ENCODE data around the gene ENPP6. TPM values are rescaled to one million over a fixed set of nuclear protein-coding genes. Genes with fewer than 3 reads are reported as not detected.

Gene ENPP6
- total RNA-seq, 2 experiments from 2014 or later, result not detected

DNA sequence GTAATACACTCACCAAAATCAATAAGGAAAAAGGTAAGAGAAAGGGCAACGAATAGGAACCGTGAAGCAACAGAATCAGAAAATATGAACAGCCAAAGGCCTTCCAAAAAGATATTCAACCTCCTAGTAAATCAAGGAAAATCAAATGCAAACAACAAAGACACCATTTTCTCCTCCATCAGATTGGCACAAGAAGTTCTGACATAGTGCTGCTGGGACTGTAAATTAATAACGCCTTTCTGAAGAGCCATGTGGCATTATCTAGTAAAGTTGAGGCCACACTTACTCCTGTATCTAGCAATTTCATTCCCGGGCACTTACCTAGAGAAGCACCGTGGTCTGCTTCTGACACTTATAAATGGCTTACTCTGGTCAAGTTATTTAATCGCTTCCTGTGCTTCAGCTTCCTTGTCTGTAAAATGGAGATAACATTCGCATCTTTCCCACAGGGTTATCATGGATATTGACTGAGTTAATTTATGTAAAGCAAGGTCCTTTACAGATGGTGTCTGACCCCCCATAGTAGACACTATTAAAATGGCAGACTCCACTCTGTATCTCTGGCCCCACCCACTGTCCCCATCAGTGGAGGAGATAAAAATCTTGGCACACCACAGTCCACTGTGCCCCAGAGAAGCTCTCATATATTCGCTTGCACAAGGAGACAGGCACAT is 20.5 kb upstream of the ENPP6 start:
- Mint-ChIP-seq H3K27ac (no peak overlapping the region), H3K9me3 (no peaks in the 10 kb centered on the region), H3K27me3 (no peaks in the 10 kb centered on the region), H3K4me3 (no peak overlapping the region), H3K4me1 (ENCODE audit: low read depth) (peaks cover 10% of the 10 kb centered on the region), H3K36me3 (ENCODE audit: low read depth) (no peaks in the 10 kb centered on the region)
- CTCF ChIA-PET, result interaction anchor here (1.2 kb wide), 1 partner anchor 26 kb away, joined by 6 read pairs; no protein-coding TSS in a partner anchor
- Histone ChIP-seq H3K27me3 (ENCODE audit: control insufficient read depth in 1 of 2, insufficient read depth in 2 of 2, low read length in 2 of 2) (no peaks in the 10 kb centered on the region), H3K36me3 (ENCODE audit: insufficient read depth, low read length) (no peaks in the 10 kb centered on the region), H3K4me3 (ENCODE audit: low read length) (no peak overlapping the region), H3K9me3 (ENCODE audit: control insufficient read depth in 1 of 2, insufficient read depth in 1 of 2, low read length in 2 of 2) (no peaks in the 10 kb centered on the region), H3K4me1 (ENCODE audit: insufficient read depth, low read length) (no peaks in the 10 kb centered on the region), H3K27ac (ENCODE audit: low read depth in 1 of 2, low read length in 2 of 2) (no peak overlapping the region)
- TF ChIP-seq, protein P1, sequence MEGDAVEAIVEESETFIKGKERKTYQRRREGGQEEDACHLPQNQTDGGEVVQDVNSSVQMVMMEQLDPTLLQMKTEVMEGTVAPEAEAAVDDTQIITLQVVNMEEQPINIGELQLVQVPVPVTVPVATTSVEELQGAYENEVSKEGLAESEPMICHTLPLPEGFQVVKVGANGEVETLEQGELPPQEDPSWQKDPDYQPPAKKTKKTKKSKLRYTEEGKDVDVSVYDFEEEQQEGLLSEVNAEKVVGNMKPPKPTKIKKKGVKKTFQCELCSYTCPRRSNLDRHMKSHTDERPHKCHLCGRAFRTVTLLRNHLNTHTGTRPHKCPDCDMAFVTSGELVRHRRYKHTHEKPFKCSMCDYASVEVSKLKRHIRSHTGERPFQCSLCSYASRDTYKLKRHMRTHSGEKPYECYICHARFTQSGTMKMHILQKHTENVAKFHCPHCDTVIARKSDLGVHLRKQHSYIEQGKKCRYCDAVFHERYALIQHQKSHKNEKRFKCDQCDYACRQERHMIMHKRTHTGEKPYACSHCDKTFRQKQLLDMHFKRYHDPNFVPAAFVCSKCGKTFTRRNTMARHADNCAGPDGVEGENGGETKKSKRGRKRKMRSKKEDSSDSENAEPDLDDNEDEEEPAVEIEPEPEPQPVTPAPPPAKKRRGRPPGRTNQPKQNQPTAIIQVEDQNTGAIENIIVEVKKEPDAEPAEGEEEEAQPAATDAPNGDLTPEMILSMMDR (IDR thresholded peaks at IDR 0.05), result no peak
- ATAC-seq (ENCODE audit: poor library complexity) (no peak), DNase-seq (no peak)
- intact Hi-C loops (cut with DNase I, micrococcal nuclease), result no loop called here
- POLR2A ChIA-PET, result no interaction called here

DNA sequence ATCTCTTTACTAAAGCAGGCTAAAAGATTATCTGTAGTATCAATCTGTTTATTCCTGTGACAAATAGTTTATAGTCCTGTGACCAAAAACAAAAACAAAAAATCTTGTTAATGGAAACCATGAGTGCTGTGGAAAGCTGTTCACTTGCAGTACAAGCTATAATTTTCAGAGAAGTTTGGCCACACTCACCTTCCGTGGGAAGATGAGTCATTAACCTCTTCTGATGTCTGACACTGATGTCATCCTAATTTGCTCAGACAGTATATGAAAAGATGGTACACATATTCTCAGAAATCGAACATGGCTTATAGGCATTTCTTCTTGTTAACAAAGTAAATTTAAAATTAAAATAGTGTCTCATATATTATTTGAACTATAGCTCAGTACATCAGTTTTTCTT is 19.9 kb upstream of the ENPP6 start:
- no peaks in the 10 kb centered on the region for H3K27me3 ChIP-seq (ENCODE audit: control insufficient read depth in 1 of 2, insufficient read depth in 2 of 2, low read length in 2 of 2)
- H3K9me3 ChIP-seq (ENCODE audit: control insufficient read depth in 1 of 2, insufficient read depth in 1 of 2, low read length in 2 of 2), result no peaks in the 10 kb centered on the region
- intact Hi-C loops (cut with DNase I, micrococcal nuclease), result no loop called here
- Mint-ChIP-seq H3K4me1 (ENCODE audit: low read depth) (peaks cover 10% of the 10 kb centered on the region), H3K27ac (no peak overlapping the region), H3K9me3 (no peaks in the 10 kb centered on the region), H3K36me3 (ENCODE audit: low read depth) (no peaks in the 10 kb centered on the region), H3K4me3 (no peak overlapping the region), H3K27me3 (no peaks in the 10 kb centered on the region)
- H3K27ac ChIP-seq (ENCODE audit: low read depth in 1 of 2, low read length in 2 of 2), result no peak overlapping the region
- no peak overlapping the region for H3K4me3 ChIP-seq (ENCODE audit: low read length)
- CTCF ChIA-PET, result interaction anchor here (0.6 to 1.2 kb wide), 2 partner anchors 27 to 406 kb away, joined by 3 to 6 read pairs; no protein-coding TSS in a partner anchor
- DNase-seq, result peak in 5 of 14 experiments; percentile 17 to 66 (median 41)
- no peaks in the 10 kb centered on the region for H3K36me3 ChIP-seq (ENCODE audit: insufficient read depth, low read length)
- TF ChIP-seq, protein P1 (IDR thresholded peaks at IDR 0.05), result no peak
- POLR2A ChIA-PET, result no interaction called here
- H3K4me1 ChIP-seq (ENCODE audit: insufficient read depth, low read length), result no peaks in the 10 kb centered on the region
- peak; percentile 76 for ATAC-seq (ENCODE audit: poor library complexity)

DNA sequence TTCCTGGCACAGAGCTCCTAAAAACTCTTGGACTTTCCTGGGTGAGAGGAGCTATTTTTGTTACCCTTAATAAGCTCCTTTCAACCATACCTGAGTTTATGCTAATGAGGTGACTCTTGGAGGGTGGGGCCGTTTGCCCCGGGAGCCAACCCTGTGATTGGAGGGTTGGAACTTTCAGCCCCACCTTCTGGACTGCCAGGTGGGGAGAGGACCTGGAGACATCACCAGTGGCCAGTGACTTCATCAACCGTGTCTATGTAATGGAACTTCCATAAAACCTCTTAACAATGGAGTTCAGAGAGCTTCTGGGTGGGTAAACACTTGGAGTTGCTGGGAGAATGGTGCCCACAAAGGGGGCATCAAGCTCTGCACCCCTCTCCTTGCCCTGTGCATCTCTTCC is 17.9 kb upstream of the ENPP6 start:
- Mint-ChIP-seq H3K4me3 (no peak overlapping the region), H3K27me3 (no peaks in the 10 kb centered on the region), H3K36me3 (ENCODE audit: low read depth) (no peaks in the 10 kb centered on the region), H3K9me3 (no peaks in the 10 kb centered on the region), H3K4me1 (ENCODE audit: low read depth) (peaks cover 10% of the 10 kb centered on the region), H3K27ac (no peak overlapping the region)
- no peak for DNase-seq
- H3K4me3 ChIP-seq (ENCODE audit: low read length), result no peak overlapping the region
- TF ChIP-seq, protein P1 (IDR thresholded peaks at IDR 0.05), result no peak
- intact Hi-C loops (cut with DNase I, micrococcal nuclease), result no loop called here
- ChIA-PET POLR2A (no interaction called here), CTCF (interaction anchor here (0.7 to 1.3 kb wide), 2 partner anchors 10 to 29 kb away, joined by 3 to 4 read pairs; no protein-coding TSS in a partner anchor)
- H3K27ac ChIP-seq (ENCODE audit: low read depth in 1 of 2, low read length in 2 of 2), result no peak overlapping the region
- no peak for ATAC-seq (ENCODE audit: poor library complexity)
- H3K4me1 ChIP-seq (ENCODE audit: insufficient read depth, low read length), result peaks cover 3% of the 10 kb centered on the region
- no peaks in the 10 kb centered on the region for H3K9me3 ChIP-seq (ENCODE audit: control insufficient read depth in 1 of 2, insufficient read depth in 1 of 2, low read length in 2 of 2)
- H3K27me3 ChIP-seq (ENCODE audit: control insufficient read depth in 1 of 2, insufficient read depth in 2 of 2, low read length in 2 of 2), result no peaks in the 10 kb centered on the region
- no peaks in the 10 kb centered on the region for H3K36me3 ChIP-seq (ENCODE audit: insufficient read depth, low read length)
